Testis (tissue), 2 donors: ENCODE results near the gene MRPL53.

Experiments
- CTCF ChIP-seq, 3 experiments: fragments of 450-650 bp in 2 of 3; fragments of 200-600 bp in 1 of 3; sonication (generic) in 1 of 3; IDR thresholded peaks; one replicate each; pipeline ENCODE4 v1.5.1; 2016 to 2019; ENCODE audit warnings: antibody characterized with exemption in 3 of 3, mild to moderate bottlenecking in 2 of 3, moderate library complexity in 1 of 3
- POLR2A ChIP-seq: fragments of 450-650 bp; IDR thresholded peaks from one replicate; pipeline ENCODE4 v1.6.1; 2017; ENCODE audit warnings: antibody characterized with exemption, mild to moderate bottlenecking, moderate library complexity

GRCh38 chr2:74500578-74500946 is 28.1 kb upstream of the MRPL53 start:
- TF ChIP-seq CTCF (IDR thresholded peaks at IDR 0.05) (no peak), POLR2A (no peak)
